Duodenal mucosa (tissue), 2 donors: ENCODE results near the gene MDFI.

Experiments used
- H3K27ac ChIP-seq: one replicate; pipeline ENCODE4 v1.7.0; 2013; ENCODE audit warnings: low read depth, low read length
- H3K27me3 ChIP-seq, 2 donors: one replicate each; pipeline ENCODE4 v1.7.0; 2013; ENCODE audit warnings: low read length in 2 of 2, control low read depth in 1 of 2; ENCODE audit not compliant: insufficient read depth in 2 of 2, control insufficient read depth in 1 of 2
- H3K36me3 ChIP-seq, 2 donors: one replicate each; pipeline ENCODE4 v1.7.0; 2013; ENCODE audit warnings: low read length in 2 of 2, control low read depth in 1 of 2; ENCODE audit not compliant: insufficient read depth in 2 of 2, control insufficient read depth in 1 of 2
- H3K4me1 ChIP-seq, 2 donors: one replicate each; pipeline ENCODE4 v1.7.0; 2013; ENCODE audit warnings: low read length in 2 of 2, control low read depth in 1 of 2; ENCODE audit not compliant: insufficient read depth in 2 of 2, control insufficient read depth in 1 of 2
- H3K4me3 ChIP-seq, 2 donors: one replicate each; pipeline ENCODE4 v1.7.0; 2013; ENCODE audit warnings: low read length in 2 of 2, low read depth in 1 of 2
- H3K9ac ChIP-seq, 2 donors: one replicate each; pipeline ENCODE4 v1.7.0; 2013; ENCODE audit warnings: low read length in 2 of 2, low read depth in 1 of 2
- H3K9me3 ChIP-seq, 2 donors: one replicate each; pipeline ENCODE4 v1.7.0; 2013; ENCODE audit warnings: low read length in 2 of 2, control low read depth in 1 of 2; ENCODE audit not compliant: control insufficient read depth in 1 of 2

The MDFI gene

GRCh38 chr6:41648070-41648585 lies 9.9 kb downstream of the MDFI start:
- Histone ChIP-seq H3K27me3 (peaks cover 4% of the 10 kb centered on the region in 2 donors), H3K9me3 (no peaks in the 10 kb centered on the region), H3K4me1 (no peaks in the 10 kb centered on the region), H3K9ac (no peak overlapping the region), H3K4me3 (no peak overlapping the region), H3K27ac (no peak overlapping the region), H3K36me3 (no peaks in the 10 kb centered on the region)

- Histone ChIP-seq H3K36me3 (no peaks in the 10 kb centered on the region), H3K9ac (no peak overlapping the region), H3K4me1 (no peaks in the 10 kb centered on the region), H3K27me3 (peaks cover 4% of the 10 kb centered on the region in 2 donors), H3K27ac (no peak overlapping the region), H3K4me3 (no peak overlapping the region), H3K9me3 (no peaks in the 10 kb centered on the region)
These were observed 10.7 kb downstream of the MDFI start for GRCh38 chr6:41648921-41649320.

GRCh38 chr6:41649596-41649995 lies 11.3 kb downstream of the MDFI start:
- no peak overlapping the region for H3K27ac ChIP-seq
- H3K27me3 ChIP-seq = peaks cover 4% of the 10 kb centered on the region in 2 donors
- no peak overlapping the region for H3K4me3 ChIP-seq
- no peaks in the 10 kb centered on the region for H3K9me3 ChIP-seq
- no peaks in the 10 kb centered on the region for H3K36me3 ChIP-seq
- no peaks in the 10 kb centered on the region for H3K4me1 ChIP-seq
- no peak overlapping the region for H3K9ac ChIP-seq

GRCh38 chr6:41650120-41650519 lies 11.9 kb downstream of the MDFI start:
- no peaks in the 10 kb centered on the region for H3K36me3 ChIP-seq
- no peak overlapping the region for H3K27ac ChIP-seq
- no peaks in the 10 kb centered on the region for H3K4me1 ChIP-seq
- peaks cover 4% of the 10 kb centered on the region in 2 donors for H3K27me3 ChIP-seq
- H3K4me3 ChIP-seq = no peak overlapping the region
- no peak overlapping the region for H3K9ac ChIP-seq
- H3K9me3 ChIP-seq = no peaks in the 10 kb centered on the region

- Histone ChIP-seq H3K9me3 (no peaks in the 10 kb centered on the region), H3K36me3 (no peaks in the 10 kb centered on the region), H3K4me1 (peaks cover 0 to 2% of the 10 kb centered on the region in 2 donors)
These were observed 13.1 kb downstream of the MDFI start for GRCh38 chr6:41651246-41651961.

GRCh38 chr6:41651962-41652657 lies 13.8 kb downstream of the MDFI start:
- Histone ChIP-seq H3K4me1 (peaks cover 0 to 2% of the 10 kb centered on the region in 2 donors), H3K36me3 (no peaks in the 10 kb centered on the region)

More at GRCh38 chr6:41651246-41651961, 13.1 kb downstream of the MDFI start:
- peaks cover 4% of the 10 kb centered on the region in 2 donors for H3K27me3 ChIP-seq
- H3K9ac ChIP-seq = no peak overlapping the region
- H3K4me3 ChIP-seq = no peak overlapping the region
- no peak overlapping the region for H3K27ac ChIP-seq

GRCh38 chr6:41652866-41653652 lies 14.8 kb downstream of the MDFI start:
- Histone ChIP-seq H3K27me3 (peaks cover 3 to 4% of the 10 kb centered on the region in 2 donors), H3K9me3 (no peaks in the 10 kb centered on the region), H3K36me3 (no peaks in the 10 kb centered on the region), H3K4me3 (no peak overlapping the region), H3K4me1 (peaks cover 0 to 2% of the 10 kb centered on the region in 2 donors), H3K27ac (no peak overlapping the region), H3K9ac (no peak overlapping the region)

More at GRCh38 chr6:41651962-41652657, 13.8 kb downstream of the MDFI start:
- Histone ChIP-seq H3K4me3 (no peak overlapping the region), H3K27ac (no peak overlapping the region), H3K9me3 (no peaks in the 10 kb centered on the region), H3K9ac (no peak overlapping the region), H3K27me3 (peaks cover 4% of the 10 kb centered on the region in 2 donors)

- no peaks in the 10 kb centered on the region for H3K36me3 ChIP-seq
- no peaks in the 10 kb centered on the region for H3K9me3 ChIP-seq
- H3K27ac ChIP-seq = no peak overlapping the region
- H3K4me1 ChIP-seq = peaks cover 0 to 2% of the 10 kb centered on the region in 2 donors
- no peaks in the 10 kb centered on the region for H3K27me3 ChIP-seq
- no peak overlapping the region for H3K9ac ChIP-seq
- no peak overlapping the region for H3K4me3 ChIP-seq
These were observed 15.4 kb downstream of the MDFI start for GRCh38 chr6:41653691-41654090.

GRCh38 chr6:41654151-41654697 lies 16.0 kb downstream of the MDFI start:
- no peak overlapping the region for H3K27ac ChIP-seq
- peaks cover 0 to 2% of the 10 kb centered on the region in 2 donors for H3K4me1 ChIP-seq
- H3K9me3 ChIP-seq = no peaks in the 10 kb centered on the region
- H3K36me3 ChIP-seq = no peaks in the 10 kb centered on the region
- no peaks in the 10 kb centered on the region for H3K27me3 ChIP-seq
- H3K4me3 ChIP-seq = no peak overlapping the region
- H3K9ac ChIP-seq = no peak overlapping the region
